Spinal cord (tissue), 10 donors: ENCODE measurements around the gene AMER2. TPM values are rescaled to one million over a fixed set of nuclear protein-coding genes. Genes with fewer than 3 reads are reported as not detected.

Experiments
- DNase-seq, 6 donors: peaks; one replicate each; pipeline versions ENCODE4 v3.0.0 to v3.0.0-alpha.2; 2013 to 2015; ENCODE audit warnings: low spot score in 6 of 6, low read depth in 4 of 6
- H3K27ac ChIP-seq: one replicate; pipeline ENCODE4 v1.5.1; 2013; ENCODE audit warnings: low read depth, low read length, control low read depth
- H3K27me3 ChIP-seq: one replicate; pipeline ENCODE4 v1.6.1; 2013; ENCODE audit warnings: low read length; ENCODE audit not compliant: control insufficient read depth, insufficient read depth
- H3K36me3 ChIP-seq: one replicate; pipeline ENCODE4 v1.6.1; 2013; ENCODE audit warnings: low read length; ENCODE audit not compliant: control insufficient read depth, insufficient read depth
- H3K4me1 ChIP-seq: one replicate; pipeline ENCODE4 v1.6.1; 2013; ENCODE audit warnings: low read length; ENCODE audit not compliant: control insufficient read depth, insufficient read depth
- H3K4me3 ChIP-seq: one replicate; pipeline ENCODE4 v1.5.1; 2013; ENCODE audit warnings: low read depth, low read length, control low read depth
- H3K9me3 ChIP-seq: one replicate; pipeline ENCODE4 v1.6.1; 2013; ENCODE audit warnings: low read length; ENCODE audit not compliant: control insufficient read depth, insufficient read depth
- WGBS: methylation state at CpG from one replicate; pipeline ENCODE4 v1.1.5; 2013; ENCODE audit warnings: missing lambda C conversion rate; ENCODE audit not compliant: insufficient coverage; 5-methylcytosine and 5-hydroxymethylcytosine counted together
- polyA plus RNA-seq, 2 donors: library from polyadenylated mRNA; unstranded; fragments of 120-200 nt; gene quantifications; one replicate each; pipeline ENCODE4 v1.2.1, GENCODE V29; 2013; ENCODE audit not compliant: insufficient read length in 2 of 2
- total RNA-seq, 2 donors: library from RNA; depleted of rRNA in 1 of 2; stranded (reverse); fragments of 120-200 nt in 1 of 2; fragments of >200 nt in 1 of 2; gene quantifications; one replicate each; pipeline versions ENCODE4 v1.2.3 to v1.2.4, GENCODE V29; 2013 to 2014
- donor health status: healthy.

AMER2 gene
- total and polyA plus RNA-seq, 4 donors, result 21.0 to 81.6 (median 35.5) TPM

GRCh38 chr13:25204863-25205262 is 32.8 kb upstream of the AMER2 start:
- WGBS, result 94% methylated on average over 4 of the region's 4 CpGs

DNA sequence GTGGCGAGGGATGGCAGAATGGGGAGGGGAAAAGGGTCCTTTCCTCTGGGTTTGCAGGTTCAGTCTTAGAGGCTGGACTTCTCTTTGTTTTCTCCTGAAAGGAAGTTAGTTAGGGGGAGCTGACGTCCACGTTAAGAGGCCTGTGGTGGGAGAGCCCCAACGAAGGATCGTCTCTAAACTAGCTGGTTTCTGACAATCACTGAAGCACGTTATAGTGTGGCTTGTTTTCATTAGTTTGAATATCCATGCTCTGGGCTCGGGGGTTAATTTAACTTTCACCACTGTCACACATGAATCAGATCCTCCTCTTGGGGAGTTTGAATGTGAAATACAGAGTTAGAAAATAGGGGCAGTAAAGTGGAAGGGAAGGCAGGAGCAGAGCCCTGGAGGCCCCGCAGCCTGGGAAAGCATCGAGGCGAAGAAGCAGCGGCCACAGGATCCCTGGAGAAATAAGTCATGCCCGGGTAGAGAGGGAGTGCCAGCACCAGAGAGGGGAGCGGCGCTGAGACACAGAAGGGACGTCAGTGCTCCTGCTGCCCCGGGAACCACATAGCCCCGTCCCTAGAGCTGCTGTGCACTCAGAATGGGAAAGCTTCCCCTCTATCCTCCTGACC is 31.1 kb upstream of the AMER2 start:
- Histone ChIP-seq H3K9me3 (peaks cover 2% of the 10 kb centered on the region), H3K4me1 (peaks cover 5% of the 10 kb centered on the region), H3K27ac (no peak overlapping the region), H3K27me3 (no peaks in the 10 kb centered on the region), H3K4me3 (no peak overlapping the region), H3K36me3 (no peaks in the 10 kb centered on the region)
- 33% methylated on average over 13 of the region's 17 CpGs for WGBS
- peak in 1 of 6 donors; percentile 51 for DNase-seq

More at GRCh38 chr13:25204863-25205262, 32.8 kb upstream of the AMER2 start:
- no peaks in the 10 kb centered on the region for H3K27me3 ChIP-seq
- no peak overlapping the region for H3K4me3 ChIP-seq
- no peak overlapping the region for H3K27ac ChIP-seq
- H3K4me1 ChIP-seq, result peaks cover 5% of the 10 kb centered on the region
- H3K9me3 ChIP-seq, result peaks cover 2% of the 10 kb centered on the region
- DNase-seq, result no peak
- H3K36me3 ChIP-seq, result no peaks in the 10 kb centered on the region

GRCh38 chr13:25200783-25201182 is 28.7 kb upstream of the AMER2 start:
- peaks cover 5% of the 10 kb centered on the region for H3K4me1 ChIP-seq
- WGBS, result no CpG with 5 or more reads among the region's 4 CpGs
- H3K27ac ChIP-seq, result no peak overlapping the region

DNA sequence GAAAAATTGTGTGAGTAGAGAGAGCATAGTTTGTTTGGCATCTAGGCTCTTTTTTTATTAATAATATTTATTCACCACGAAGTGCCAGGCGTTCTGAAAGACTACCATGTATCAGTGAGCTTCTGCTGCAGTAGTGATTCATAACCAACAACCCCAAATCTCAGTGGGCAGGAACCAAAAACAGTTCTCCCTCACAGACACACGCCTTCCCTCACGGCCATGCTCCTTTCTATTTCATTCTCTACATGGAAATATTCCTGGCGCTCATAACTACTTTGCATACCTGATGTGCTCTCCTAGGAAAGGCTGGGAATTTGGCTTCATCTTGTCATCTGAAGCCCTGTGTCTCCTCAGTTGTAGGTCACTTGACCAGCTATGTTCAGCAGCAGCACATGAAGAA is 26.6 kb upstream of the AMER2 start:
- H3K27ac ChIP-seq, result no peak overlapping the region

More at GRCh38 chr13:25200783-25201182, 28.7 kb upstream of the AMER2 start:
- Histone ChIP-seq H3K27me3 (no peaks in the 10 kb centered on the region), H3K9me3 (peaks cover 2% of the 10 kb centered on the region), H3K36me3 (no peaks in the 10 kb centered on the region), H3K4me3 (no peak overlapping the region)
- no peak for DNase-seq

GRCh38 chr13:25196971-25197370 is 24.9 kb upstream of the AMER2 start:
- Histone ChIP-seq H3K4me1 (peaks cover 4% of the 10 kb centered on the region), H3K36me3 (no peaks in the 10 kb centered on the region), H3K27ac (no peak overlapping the region), H3K9me3 (peaks cover 2% of the 10 kb centered on the region), H3K27me3 (no peaks in the 10 kb centered on the region), H3K4me3 (no peak overlapping the region)
- DNase-seq, result no peak
- 96% methylated on average over 11 of the region's 11 CpGs for WGBS

More for the DNA sequence above, 26.6 kb upstream of the AMER2 start:
- no peaks in the 10 kb centered on the region for H3K27me3 ChIP-seq
- 86% methylated on average over 5 of the region's 5 CpGs for WGBS
- no peaks in the 10 kb centered on the region for H3K36me3 ChIP-seq
- H3K4me1 ChIP-seq, result peaks cover 5% of the 10 kb centered on the region
- no peak for DNase-seq
- H3K9me3 ChIP-seq, result peaks cover 2% of the 10 kb centered on the region
- no peak overlapping the region for H3K4me3 ChIP-seq

- no peaks in the 10 kb centered on the region for H3K27me3 ChIP-seq
- no peaks in the 10 kb centered on the region for H3K9me3 ChIP-seq
- DNase-seq, result peak in 2 of 6 donors; percentile 37 to 58
- WGBS, result 56% methylated on average over 8 of the region's 8 CpGs
- H3K27ac ChIP-seq, result no peak overlapping the region
- H3K4me3 ChIP-seq, result no peak overlapping the region
- H3K36me3 ChIP-seq, result no peaks in the 10 kb centered on the region
- peaks cover 10% of the 10 kb centered on the region for H3K4me1 ChIP-seq
Observed at GRCh38 chr13:25192936-25193335, 20.8 kb upstream of the AMER2 start.

GRCh38 chr13:25192489-25192888 is 20.4 kb upstream of the AMER2 start:
- H3K27me3 ChIP-seq, result no peaks in the 10 kb centered on the region
- peak overlapping the region; percentile 18 for H3K27ac ChIP-seq
- H3K36me3 ChIP-seq, result no peaks in the 10 kb centered on the region
- WGBS, result 80% methylated on average over 4 of the region's 8 CpGs
- no peak for DNase-seq
- H3K9me3 ChIP-seq, result no peaks in the 10 kb centered on the region
- H3K4me1 ChIP-seq, result peaks cover 10% of the 10 kb centered on the region
- no peak overlapping the region for H3K4me3 ChIP-seq

- H3K27ac ChIP-seq, result peak overlapping the region; percentile 18
- DNase-seq, result no peak
- H3K9me3 ChIP-seq, result no peaks in the 10 kb centered on the region
- no peak overlapping the region for H3K4me3 ChIP-seq
- H3K27me3 ChIP-seq, result no peaks in the 10 kb centered on the region
- no peaks in the 10 kb centered on the region for H3K36me3 ChIP-seq
- WGBS, result 100% methylated on average over 1 of the region's 2 CpGs
- peaks cover 10% of the 10 kb centered on the region for H3K4me1 ChIP-seq
Observed at GRCh38 chr13:25192052-25192451, 20.0 kb upstream of the AMER2 start.

- WGBS, result 56% methylated on average over 3 of the region's 4 CpGs
- no peaks in the 10 kb centered on the region for H3K27me3 ChIP-seq
- H3K4me3 ChIP-seq, result no peak overlapping the region
- H3K27ac ChIP-seq, result no peak overlapping the region
- DNase-seq, result peak in 1 of 6 donors; percentile 21
- no peaks in the 10 kb centered on the region for H3K36me3 ChIP-seq
- peaks cover 10% of the 10 kb centered on the region for H3K4me1 ChIP-seq
- H3K9me3 ChIP-seq, result no peaks in the 10 kb centered on the region
Observed at GRCh38 chr13:25190771-25191170, 18.7 kb upstream of the AMER2 start.

GRCh38 chr13:25190256-25190655 is 18.2 kb upstream of the AMER2 start:
- DNase-seq, result peak in 1 of 6 donors; percentile 25
- Histone ChIP-seq H3K4me3 (no peak overlapping the region), H3K9me3 (no peaks in the 10 kb centered on the region), H3K4me1 (peaks cover 10% of the 10 kb centered on the region), H3K27ac (no peak overlapping the region), H3K27me3 (no peaks in the 10 kb centered on the region), H3K36me3 (no peaks in the 10 kb centered on the region)
- 60% methylated on average over 1 of the region's 5 CpGs for WGBS
